ENCODE results near the gene CCDC80.
"Not testable (repeated sequence)": the region's sequence is repeated elsewhere in the genome, so short reads cannot be mapped to it uniquely, and the experiment has no call there.

The CCDC80 gene

GRCh38 chr3:112640930-112641801 is at the start of gene CCDC80:
CCDC80 (minus strand) TSS chr3:112641143; CDS start chr3:112639905, 1,238 bp downstream.
- no peak for DNase-seq (ENCODE audit: low read depth)

GRCh38 chr3:112689989-112690388 is 49.0 kb upstream of the CCDC80 start:
- no peak for DNase-seq (ENCODE audit: low read depth)

- DNase-seq (ENCODE audit: low read depth): no peak
Measured at GRCh38 chr3:112689385-112689784, 48.4 kb upstream of the CCDC80 start.

- DNase-seq (ENCODE audit: low read depth): no peak
Measured at GRCh38 chr3:112688819-112689218, 47.9 kb upstream of the CCDC80 start.

- DNase-seq (ENCODE audit: low read depth): no peak
Measured at GRCh38 chr3:112688085-112688769, 47.3 kb upstream of the CCDC80 start.

- DNase-seq (ENCODE audit: low read depth): no peak
Measured at GRCh38 chr3:112687616-112688015, 46.7 kb upstream of the CCDC80 start.

- no peak for DNase-seq (ENCODE audit: low read depth)
Measured at GRCh38 chr3:112687211-112687610, 46.3 kb upstream of the CCDC80 start.

- DNase-seq (ENCODE audit: low read depth): no peak
Measured at GRCh38 chr3:112685956-112686799, 45.2 kb upstream of the CCDC80 start.

- DNase-seq (ENCODE audit: low read depth): no peak
Measured at GRCh38 chr3:112685420-112685819, 44.5 kb upstream of the CCDC80 start.

- DNase-seq (ENCODE audit: low read depth): no peak
Measured at GRCh38 chr3:112682361-112682760, 41.4 kb upstream of the CCDC80 start.

GRCh38 chr3:112681822-112682325 is 40.9 kb upstream of the CCDC80 start:
- no peak for DNase-seq (ENCODE audit: low read depth)

- peak; percentile 74 for DNase-seq (ENCODE audit: low read depth)
Measured at GRCh38 chr3:112676659-112677234, 35.8 kb upstream of the CCDC80 start.

- no peak for DNase-seq (ENCODE audit: low read depth)
Measured at GRCh38 chr3:112675943-112676535, 35.1 kb upstream of the CCDC80 start.

- no peak for DNase-seq (ENCODE audit: low read depth)
Measured at GRCh38 chr3:112675349-112675748, 34.4 kb upstream of the CCDC80 start.

GRCh38 chr3:112672716-112673541 is 32.0 kb upstream of the CCDC80 start:
- DNase-seq (ENCODE audit: low read depth): no peak

- no peak for DNase-seq (ENCODE audit: low read depth)
Measured at GRCh38 chr3:112671930-112672715, 31.2 kb upstream of the CCDC80 start.

GRCh38 chr3:112670824-112671223 is 29.9 kb upstream of the CCDC80 start:
- no peak for DNase-seq (ENCODE audit: low read depth)

GRCh38 chr3:112667599-112667998 is 26.7 kb upstream of the CCDC80 start:
- no peak for DNase-seq (ENCODE audit: low read depth)

- DNase-seq (ENCODE audit: low read depth): not testable (repeated sequence)
Measured at GRCh38 chr3:112665009-112665408, 24.1 kb upstream of the CCDC80 start.

- DNase-seq (ENCODE audit: low read depth): no peak
Measured at GRCh38 chr3:112656043-112656442, 15.1 kb upstream of the CCDC80 start.

All from activated gamma-delta T cell treated with anti-CD3 and anti-CD28 coated beads, Interleukin-2, amount 50 U/mL, for 16 hours (primary cell).